Measurements from ENCODE around the gene LGALS9.

The LGALS9 gene

GRCh38 chr17:27603421-27603770 lies 27.6 kb upstream of the LGALS9 start:
- no peak for DNase-seq (ENCODE audit: low read depth)

DNA sequence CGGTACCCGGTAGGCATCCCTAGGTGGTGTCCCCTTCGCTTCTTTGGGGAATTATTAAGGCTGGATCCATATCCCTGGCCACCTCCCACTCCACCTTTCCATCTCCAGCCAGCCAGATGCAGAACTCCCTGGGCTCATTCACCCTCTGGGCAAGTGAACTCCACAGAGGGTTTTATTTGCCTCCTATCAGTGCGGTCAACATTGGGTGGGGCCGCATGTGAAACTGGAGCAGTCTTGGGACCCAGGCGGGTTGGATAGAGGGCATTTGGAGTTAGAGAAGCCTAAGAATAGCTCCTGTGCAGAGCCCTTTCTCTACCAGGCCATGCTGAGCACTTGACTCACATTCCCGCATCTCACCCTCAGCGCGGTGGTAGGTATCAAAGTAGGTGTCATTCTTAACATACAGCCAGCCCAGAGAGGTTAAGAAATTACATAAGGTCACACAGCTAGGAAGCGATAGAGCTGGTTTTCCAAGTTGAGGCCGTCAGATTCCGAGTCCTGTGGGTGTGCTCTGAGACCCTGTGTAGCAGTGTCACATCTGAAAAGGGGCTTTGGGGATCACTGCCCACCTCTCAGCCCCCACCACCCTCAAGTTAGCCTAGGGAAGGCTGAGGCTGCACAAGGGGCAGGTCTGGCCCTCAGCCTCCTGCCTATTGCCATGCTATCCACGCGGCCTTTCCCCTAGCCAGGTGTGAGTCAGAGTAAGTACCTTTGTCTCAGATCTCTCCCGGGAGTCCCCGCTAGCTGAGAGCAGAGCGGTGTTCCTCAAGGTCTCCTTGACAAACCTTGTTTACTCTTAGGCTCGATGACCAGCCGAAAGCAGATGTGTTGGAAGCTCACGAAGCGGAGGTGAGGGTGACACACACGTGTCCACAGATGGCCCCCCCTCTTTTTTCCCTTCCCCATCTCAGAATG lies 26.9 kb upstream of the LGALS9 start:
- no peak for DNase-seq (ENCODE audit: low read depth)

DNA sequence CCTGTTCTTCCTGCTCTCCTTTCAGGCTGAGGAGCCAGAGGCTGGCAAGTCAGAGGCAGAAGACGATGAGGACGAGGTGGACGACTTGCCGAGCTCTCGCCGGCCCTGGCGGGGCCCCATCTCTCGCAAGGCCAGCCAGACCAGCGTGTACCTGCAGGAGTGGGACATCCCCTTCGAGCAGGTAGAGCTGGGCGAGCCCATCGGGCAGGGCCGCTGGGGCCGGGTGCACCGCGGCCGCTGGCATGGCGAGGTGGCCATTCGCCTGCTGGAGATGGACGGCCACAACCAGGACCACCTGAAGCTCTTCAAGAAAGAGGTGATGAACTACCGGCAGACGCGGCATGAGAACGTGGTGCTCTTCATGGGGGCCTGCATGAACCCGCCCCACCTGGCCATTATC lies 25.6 kb upstream of the LGALS9 start:
- DNase-seq (ENCODE audit: low read depth) = no peak

- no peak for DNase-seq (ENCODE audit: low read depth)
Observed at GRCh38 chr17:27607521-27608091, 23.4 kb upstream of the LGALS9 start.

DNA sequence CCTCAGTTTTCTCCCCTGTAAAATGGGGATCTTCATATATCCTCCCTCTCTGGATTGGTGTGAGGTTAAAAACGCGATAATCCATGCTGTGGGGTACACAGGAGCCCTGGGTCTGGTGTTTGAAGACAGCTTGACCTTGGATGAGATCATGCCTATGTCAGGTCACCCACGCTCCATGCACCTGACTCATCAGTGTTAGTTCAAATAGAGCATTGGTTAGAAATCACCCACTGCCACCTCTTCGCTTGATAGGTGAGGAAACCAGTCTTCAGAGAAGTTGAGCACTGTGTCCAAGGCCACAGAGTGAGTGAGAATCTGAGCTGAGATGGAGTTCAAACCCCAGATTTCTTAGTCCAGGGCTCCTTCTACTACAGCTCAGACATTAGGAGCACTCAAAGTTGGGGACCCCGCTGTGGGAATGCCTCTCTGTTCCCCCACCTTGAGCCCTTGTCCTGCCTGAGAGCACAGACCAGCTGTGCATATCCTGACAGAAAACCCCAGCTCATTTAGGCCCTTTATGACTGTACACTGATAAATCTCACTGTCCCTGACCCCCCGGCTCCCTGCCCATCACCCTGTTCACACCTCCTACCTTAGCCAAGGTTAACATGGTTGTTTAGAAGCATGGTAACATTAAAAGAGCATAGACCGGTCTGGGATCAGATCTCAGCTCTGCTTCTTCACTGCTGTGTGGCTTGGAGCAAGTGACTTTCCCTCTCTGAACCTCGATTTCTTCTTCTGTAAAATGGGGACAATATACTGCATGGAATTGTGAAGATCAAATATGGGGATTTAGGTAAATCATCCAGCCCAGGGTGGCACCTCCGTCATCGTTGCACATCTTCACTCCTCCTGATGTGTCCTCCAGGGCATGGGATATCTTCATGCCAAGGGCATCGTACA lies 22.4 kb upstream of the LGALS9 start:
- DNase-seq (ENCODE audit: low read depth) = no peak

GRCh38 chr17:27609611-27610303 lies 21.2 kb upstream of the LGALS9 start:
- no peak for DNase-seq (ENCODE audit: low read depth)

DNA sequence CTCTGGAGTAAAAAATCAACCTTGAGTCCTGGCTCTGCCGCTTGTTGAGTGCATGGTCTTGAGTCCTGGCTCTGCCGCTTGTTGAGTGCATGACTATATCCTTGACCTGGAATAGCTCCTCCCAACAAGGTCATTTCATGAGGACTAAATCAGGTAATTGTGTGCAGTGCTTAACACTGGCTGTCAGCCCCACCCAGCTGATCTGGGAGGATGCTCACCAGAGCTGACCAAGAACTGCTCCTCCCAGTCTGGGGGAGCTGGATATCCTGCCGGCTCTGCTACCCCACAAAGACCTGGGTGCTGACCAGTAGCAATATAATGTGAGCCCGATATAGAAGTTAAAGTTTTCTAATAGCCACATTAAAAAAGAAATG lies 20.7 kb upstream of the LGALS9 start:
- DNase-seq (ENCODE audit: low read depth) = no peak

DNA sequence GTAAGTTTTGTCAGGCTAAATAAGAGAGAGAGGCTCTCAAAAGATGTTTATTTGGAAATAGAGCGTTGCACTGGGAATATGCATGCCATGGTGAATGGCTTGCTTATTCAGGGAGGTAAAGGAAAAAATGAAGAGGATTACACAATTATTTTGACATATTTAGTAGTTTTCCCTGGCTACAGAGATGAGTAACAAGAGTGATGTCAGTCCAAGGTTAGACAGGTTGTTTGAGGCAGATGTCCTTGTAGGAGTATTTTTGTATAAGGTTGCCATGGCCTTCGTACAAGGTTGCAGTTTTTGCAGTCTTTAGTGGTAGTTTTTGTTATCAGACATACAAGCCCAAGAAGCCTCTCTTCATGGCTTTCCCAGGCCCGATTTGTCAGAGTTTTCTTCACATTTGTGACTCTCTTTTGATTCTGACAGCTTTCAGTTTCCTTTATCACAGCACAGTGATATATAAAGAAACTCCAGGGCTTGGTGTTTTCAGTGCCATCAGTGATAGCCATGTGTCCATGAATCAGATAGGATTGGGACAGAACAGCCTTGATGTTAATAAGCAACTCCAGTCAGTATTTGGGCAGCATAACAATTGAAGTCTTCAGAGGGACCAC lies 18.7 kb upstream of the LGALS9 start:
- no peak for DNase-seq (ENCODE audit: low read depth)

- DNase-seq (ENCODE audit: low read depth) = no peak
Observed at GRCh38 chr17:27613433-27613832, 17.6 kb upstream of the LGALS9 start.

DNA sequence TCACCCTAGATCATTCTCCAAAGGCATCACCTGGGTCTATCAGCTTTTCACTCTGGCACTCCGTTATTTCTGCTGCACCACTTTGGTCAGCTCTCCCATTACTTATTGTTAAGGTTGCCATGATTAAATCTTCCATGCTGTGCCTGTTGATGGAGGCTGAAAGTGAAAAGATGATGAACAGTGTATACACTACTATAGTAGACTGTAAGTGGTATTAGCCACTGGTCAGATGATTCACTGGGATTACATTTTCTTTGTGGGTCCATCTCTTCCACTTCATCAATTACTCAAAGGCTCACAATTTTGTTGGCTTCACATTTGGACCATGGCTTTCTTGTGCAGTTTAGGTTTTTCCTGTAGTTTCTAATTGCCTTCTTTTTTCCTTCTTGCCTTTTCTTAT lies 15.9 kb upstream of the LGALS9 start:
- DNase-seq (ENCODE audit: low read depth) = no peak

- no peak for DNase-seq (ENCODE audit: low read depth)
Observed at GRCh38 chr17:27616414-27616813, 14.6 kb upstream of the LGALS9 start.

DNA sequence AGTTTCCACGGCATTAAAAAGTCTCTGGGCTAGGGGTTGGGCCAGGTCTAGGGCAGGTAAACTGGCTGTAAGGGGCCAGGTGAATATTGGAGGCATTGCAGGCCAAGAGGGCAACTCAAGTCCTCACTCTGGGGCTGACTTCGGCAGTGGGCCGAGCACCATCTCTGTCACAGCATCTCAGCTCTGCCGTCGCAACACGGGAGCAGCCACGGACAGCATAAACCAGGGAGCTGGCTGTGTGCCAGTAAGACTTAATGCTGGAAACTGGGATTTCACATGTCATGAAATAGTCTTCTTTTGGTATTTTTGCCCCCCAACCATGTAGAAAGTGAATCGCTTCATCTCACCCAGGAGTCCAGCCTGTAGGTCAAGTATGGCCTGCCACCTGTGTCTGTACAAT lies 12.6 kb upstream of the LGALS9 start:
- DNase-seq (ENCODE audit: low read depth) = no peak

- DNase-seq (ENCODE audit: low read depth) = no peak
Observed at GRCh38 chr17:27620721-27621120, 10.3 kb upstream of the LGALS9 start.

GRCh38 chr17:27621536-27621935 lies 9.5 kb upstream of the LGALS9 start:
- DNase-seq (ENCODE audit: low read depth) = no peak

DNA sequence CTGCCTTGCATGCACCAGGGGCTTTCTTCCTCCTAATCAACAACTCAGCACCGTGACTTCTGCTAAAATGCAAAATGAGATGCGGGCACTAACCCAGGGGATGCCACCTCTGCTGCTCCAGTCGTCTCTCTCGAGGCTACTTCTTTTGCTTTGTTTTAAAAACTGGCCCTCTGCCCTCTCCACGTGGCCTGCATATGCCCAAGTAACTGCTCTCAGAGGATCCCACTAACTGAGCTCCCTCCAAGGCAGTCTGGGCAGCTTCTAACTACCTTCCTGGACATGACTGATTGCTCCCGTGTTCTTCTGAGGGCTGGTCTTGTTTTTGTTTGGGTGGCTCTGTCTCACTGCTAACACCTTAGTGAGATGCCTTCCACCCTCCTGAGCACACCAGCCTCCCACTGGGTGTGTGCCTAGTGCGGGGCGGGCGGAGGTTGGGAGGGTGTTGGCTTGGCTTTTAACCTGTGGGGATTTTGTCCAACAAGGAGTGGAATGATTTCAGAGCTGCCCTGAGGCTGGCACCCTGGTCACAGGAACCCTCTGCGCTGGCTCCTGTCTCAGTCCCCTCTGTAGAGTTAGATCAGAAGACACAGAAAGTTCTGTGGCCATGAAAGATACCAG lies 8.9 kb upstream of the LGALS9 start:
- no peak for DNase-seq (ENCODE audit: low read depth)

DNA sequence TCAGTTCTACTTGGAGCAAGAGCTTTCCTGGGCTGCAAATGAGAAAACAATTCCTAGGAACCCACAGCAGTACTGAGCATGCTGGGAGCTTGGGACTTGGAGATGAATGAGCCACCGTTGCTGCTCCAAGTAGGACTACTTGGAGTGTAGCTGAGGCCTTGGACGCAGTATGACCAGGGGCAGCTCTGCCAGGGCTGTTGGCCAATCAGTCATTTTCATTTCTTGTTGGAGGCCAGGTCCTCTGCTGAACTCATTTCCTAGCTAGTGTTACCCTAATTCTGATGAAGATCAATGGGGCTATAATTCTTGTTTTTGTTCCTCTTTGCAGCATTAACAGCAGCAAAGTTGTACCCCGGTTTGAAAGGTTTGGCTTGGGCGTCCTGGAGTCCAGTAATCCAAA lies 8.0 kb upstream of the LGALS9 start:
- no peak for DNase-seq (ENCODE audit: low read depth)

GRCh38 chr17:27623614-27624013 lies 7.4 kb upstream of the LGALS9 start:
- no peak for DNase-seq (ENCODE audit: low read depth)

DNA sequence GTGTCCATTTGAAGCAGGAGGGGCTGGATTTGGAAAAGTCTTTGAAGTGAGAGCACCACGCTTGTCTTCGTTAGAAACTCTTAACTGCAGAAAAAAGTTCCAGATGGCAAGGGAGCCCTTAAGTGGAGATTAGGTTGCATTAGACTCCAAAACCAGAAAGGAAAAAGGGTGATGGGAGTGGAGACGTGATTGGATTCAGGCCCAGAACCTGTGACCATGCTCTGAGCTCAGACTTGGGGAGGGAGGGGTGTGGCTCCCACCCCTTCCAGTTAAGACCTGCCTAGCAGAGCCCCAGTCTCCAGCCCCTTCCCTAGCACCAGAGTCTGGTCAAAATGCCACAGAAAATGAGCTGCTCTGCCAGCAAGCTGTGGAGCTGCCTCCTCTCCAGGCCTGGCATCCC lies 6.4 kb upstream of the LGALS9 start:
- DNase-seq (ENCODE audit: low read depth) = no peak

- DNase-seq (ENCODE audit: low read depth) = no peak
Observed at GRCh38 chr17:27625856-27626255, 5.1 kb upstream of the LGALS9 start.

DNA sequence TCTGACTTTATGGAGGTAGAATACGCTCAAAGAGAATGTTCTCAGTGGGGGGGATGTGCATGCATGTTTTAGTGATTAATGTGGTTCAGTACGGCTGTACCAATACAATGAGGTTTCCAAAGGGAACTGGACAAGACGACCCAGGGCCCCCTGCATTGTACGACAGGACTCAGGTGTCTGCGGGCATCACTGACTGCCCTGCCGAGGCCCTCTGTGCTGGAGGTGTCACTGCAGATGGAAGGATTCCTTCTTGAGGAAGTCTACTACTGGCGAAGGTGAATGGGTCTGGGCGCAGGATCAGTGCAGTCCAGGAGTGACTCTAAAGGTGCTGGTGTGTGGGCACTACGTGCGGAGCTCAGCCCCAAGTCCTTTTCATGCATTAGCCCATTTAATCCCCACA lies 3.5 kb upstream of the LGALS9 start:
- no peak for DNase-seq (ENCODE audit: low read depth)

DNA sequence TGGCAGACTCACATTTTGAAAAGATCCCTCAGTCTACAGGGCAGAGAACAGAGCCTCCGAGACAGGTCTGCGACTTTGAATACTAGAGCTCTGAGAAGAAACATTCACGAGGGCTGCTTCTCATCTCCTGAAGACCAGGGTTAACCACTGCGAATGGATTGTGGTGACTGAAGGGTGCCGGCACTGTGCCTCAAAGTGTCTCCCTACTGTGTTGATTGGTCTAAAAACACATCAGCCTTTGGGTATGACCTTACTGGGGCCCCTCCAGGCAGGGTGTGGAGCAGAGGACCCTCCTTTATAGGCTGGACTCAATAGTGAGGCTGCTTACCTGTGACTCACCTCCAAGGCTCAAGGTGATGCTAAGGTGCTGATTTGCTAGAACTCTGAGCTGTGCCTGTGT lies 2.6 kb upstream of the LGALS9 start:
- no peak for DNase-seq (ENCODE audit: low read depth)
